PC-3 (cell line): ENCODE measurements around the gene TSSC4.

Experiments used
- CTCF ChIP-seq: fragments of 300-600 bp; sonication (generic); conservative IDR thresholded peaks from 2 replicates; pipeline ENCODE4 v1.5.1; 2017; ENCODE audit warnings: antibody characterized with exemption, low read depth, mild to moderate bottlenecking, low read length
- EZH2phosphoT487 ChIP-seq: fragments of 300-600 bp; sonication (generic); IDR thresholded peaks from 2 replicates; pipeline ENCODE4 v1.6.1; 2018; ENCODE audit warnings: mild to moderate bottlenecking, antibody characterized with exemption, low read length, borderline replicate concordance

- TF ChIP-seq CTCF (no peak), EZH2phosphoT487 (no peak)
Measured at GRCh38 chr11:2408671-2409070, 8.1 kb downstream of the TSSC4 start.
